ENCODE results near the gene KLHL14. TPM values are rescaled to one million over a fixed set of nuclear protein-coding genes. Genes with fewer than 3 reads are reported as not detected.

The KLHL14 gene
- total and polyA plus RNA-seq, 10 of the 15 experiments (the other 5 are each of a cell fraction or from before 2014, with no cell fraction given), result 0.03 to 0.05 TPM; not detected in 8

- no peak for ATAC-seq
- ChIA-PET RAD21 (ENCODE audit: unreplicated experiment) (no interaction called here), SMC1A (ENCODE audit: uncharacterized antibody, unreplicated experiment) (no interaction called here), POLR2A (no interaction called here), CTCF (no interaction called here)
- intact Hi-C loops (cut with micrococcal nuclease; ENCODE audit: unreplicated experiment), result no loop called here
- no peak for TF ChIP-seq ZNF274 (IDR thresholded peaks at IDR 0.05; ENCODE audit: insufficient read depth, insufficient read length)
- no peak for TF ChIP-seq MYB (IDR thresholded peaks at IDR 0.05; ENCODE audit: borderline replicate concordance, low read depth, low read length)
- no peak for FAIRE-seq
- no peak overlapping the region for H3K4me3 ChIP-seq
- no peaks in the 10 kb centered on the region for H3K4me1 ChIP-seq (ENCODE audit: control insufficient read depth, insufficient read depth, low read length)
- H3K9me3 ChIP-seq (replicated peaks; ENCODE audit: control insufficient read depth, insufficient read depth, low read length), result no peaks in the 10 kb centered on the region
- DNase-seq (ENCODE audit: low read depth, low spot score), result no peak
- H3K4me2 ChIP-seq (ENCODE audit: control insufficient read depth, insufficient read depth), result no peak overlapping the region
- no peak overlapping the region for H3K9ac ChIP-seq (ENCODE audit: control insufficient read depth, insufficient read depth, low read length)
- in situ Hi-C loops (cut with MboI), result no loop called here
- no TSS peak for BruUV-seq (replicated peaks)
- no peak overlapping the region for H3K27ac ChIP-seq (ENCODE audit: control insufficient read depth, insufficient read depth)
- no peaks in the 10 kb centered on the region for H3K79me2 ChIP-seq (ENCODE audit: control insufficient read depth, insufficient read depth, low read length)
- H3K27me3 ChIP-seq (replicated peaks in 1 of 2; ENCODE audit: control insufficient read depth in 2 of 2, insufficient read depth in 2 of 2, low read length in 1 of 2), result no peaks in the 10 kb centered on the region; a peak in 2 of 4 replicates
- no peaks in the 10 kb centered on the region for H4K20me1 ChIP-seq (ENCODE audit: control insufficient read depth, insufficient read depth)
- 29% methylated on average over 3 of the region's 3 CpGs for WGBS (ENCODE audit: insufficient coverage, insufficient replicate concordance, low lambda C conversion rate, missing lambda C conversion rate)
- H3K36me3 ChIP-seq (ENCODE audit: control insufficient read depth in 2 of 2, insufficient read depth in 2 of 2, low read length in 1 of 2), result no peaks in the 10 kb centered on the region
- H2AFZ ChIP-seq (ENCODE audit: control insufficient read depth, low read depth, low read length), result no peak overlapping the region
Observed at GRCh38 chr18:32698153-32698552, 74.7 kb downstream of the KLHL14 start.

GRCh38 chr18:32696376-32696775 lies 76.4 kb downstream of the KLHL14 start:
- Histone ChIP-seq H2AFZ (ENCODE audit: control insufficient read depth, low read depth, low read length) (no peak overlapping the region), H3K4me2 (ENCODE audit: control insufficient read depth, insufficient read depth) (no peak overlapping the region), H3K27me3 (replicated peaks in 1 of 2; ENCODE audit: control insufficient read depth in 2 of 2, insufficient read depth in 2 of 2, low read length in 1 of 2) (no peaks in the 10 kb centered on the region; a peak in 2 of 4 replicates), H3K36me3 (ENCODE audit: control insufficient read depth in 2 of 2, insufficient read depth in 2 of 2, low read length in 1 of 2) (no peaks in the 10 kb centered on the region), H3K4me3 (no peak overlapping the region), H4K20me1 (ENCODE audit: control insufficient read depth, insufficient read depth) (no peaks in the 10 kb centered on the region), H3K9me3 (replicated peaks; ENCODE audit: control insufficient read depth, insufficient read depth, low read length) (no peaks in the 10 kb centered on the region), H3K27ac (ENCODE audit: control insufficient read depth, insufficient read depth) (no peak overlapping the region), H3K4me1 (ENCODE audit: control insufficient read depth, insufficient read depth, low read length) (no peaks in the 10 kb centered on the region), H3K79me2 (ENCODE audit: control insufficient read depth, insufficient read depth, low read length) (no peaks in the 10 kb centered on the region), H3K9ac (ENCODE audit: control insufficient read depth, insufficient read depth, low read length) (no peak overlapping the region)
- ChIA-PET SMC1A (ENCODE audit: uncharacterized antibody, unreplicated experiment) (no interaction called here), CTCF (interaction anchor here (0.7 to 1.1 kb wide), 2 partner anchors 12 to 19 kb away, joined by 3 to 6 read pairs; no protein-coding TSS in a partner anchor), POLR2A (no interaction called here), RAD21 (ENCODE audit: unreplicated experiment) (no interaction called here)
- in situ Hi-C loops (cut with MboI), result no loop called here
- TF ChIP-seq RCOR1 (conservative IDR thresholded peaks at IDR 0.05; ENCODE audit: low read depth, low read length), result no peak
- no peak for TF ChIP-seq TCF7 (IDR thresholded peaks at IDR 0.05; ENCODE audit: borderline replicate concordance)
- TF ChIP-seq ZNF24 (IDR thresholded peaks at IDR 0.05), result no peak
- no peak for TF ChIP-seq TARDBP (IDR thresholded peaks at IDR 0.05; ENCODE audit: borderline replicate concordance)
- TF ChIP-seq LARP7 (IDR thresholded peaks at IDR 0.05), result no peak
- TF ChIP-seq NR2C1 (IDR thresholded peaks at IDR 0.05), result no peak
- TF ChIP-seq SIN3A (IDR thresholded peaks at IDR 0.05; ENCODE audit: low read depth, low read length), result no peak
- no peak for TF ChIP-seq ATF3 (IDR thresholded peaks at IDR 0.05; ENCODE audit: borderline replicate concordance, extremely low read depth, low read depth, low read length)
- no peak for TF ChIP-seq RAD51 (IDR thresholded peaks at IDR 0.05)
- no peak for TF ChIP-seq PBX3 (IDR thresholded peaks at IDR 0.05; ENCODE audit: insufficient replicate concordance, low read depth, low read length)
- no peak for TF ChIP-seq NFIC (IDR thresholded peaks at IDR 0.05; ENCODE audit: low read depth, low read length)
- no peak for TF ChIP-seq RELB (IDR thresholded peaks at IDR 0.05; ENCODE audit: low read depth)
- no peak for TF ChIP-seq SPI1 (IDR thresholded peaks at IDR 0.05; ENCODE audit: borderline replicate concordance, insufficient read depth, low read depth, low read length)
- TF ChIP-seq PAX8 (IDR thresholded peaks at IDR 0.05), result no peak
- no peak for TF ChIP-seq FOXK2 (IDR thresholded peaks at IDR 0.05)
- 31% methylated on average over 3 of the region's 3 CpGs for WGBS (ENCODE audit: insufficient coverage, insufficient replicate concordance, low lambda C conversion rate, missing lambda C conversion rate)
- ATAC-seq, result no peak
- intact Hi-C loops (cut with micrococcal nuclease; ENCODE audit: unreplicated experiment), result no loop called here
- FAIRE-seq, result no peak
- no peak for DNase-seq (ENCODE audit: low read depth, low spot score)
- BruUV-seq (replicated peaks), result no TSS peak

All from GM12878 (cell line).